ENCODE measurements around the gene POT1.

The POT1 gene

GRCh38 chr7:124780056-124780455 lies 149.6 kb downstream of the POT1 start:
- H3K4me3 Mint-ChIP-seq = no peak overlapping the region
- ATAC-seq (no peak), DNase-seq (no peak)
- no peaks in the 10 kb centered on the region for H3K4me1 Mint-ChIP-seq
- H3K36me3 Mint-ChIP-seq (ENCODE audit: low read depth) = no peaks in the 10 kb centered on the region
- no peaks in the 10 kb centered on the region for H3K9me3 Mint-ChIP-seq
- H3K27me3 Mint-ChIP-seq = peaks cover 19% of the 10 kb centered on the region
- no peak overlapping the region for H3K27ac Mint-ChIP-seq

GRCh38 chr7:124779620-124780019 lies 150.0 kb downstream of the POT1 start:
- Mint-ChIP-seq H3K4me3 (no peak overlapping the region), H3K9me3 (no peaks in the 10 kb centered on the region), H3K36me3 (ENCODE audit: low read depth) (no peaks in the 10 kb centered on the region), H3K4me1 (no peaks in the 10 kb centered on the region), H3K27ac (no peak overlapping the region), H3K27me3 (peaks cover 21% of the 10 kb centered on the region)
- no peak for ATAC-seq
- DNase-seq = no peak

- Mint-ChIP-seq H3K9me3 (no peaks in the 10 kb centered on the region), H3K4me3 (no peak overlapping the region), H3K27me3 (peaks cover 24% of the 10 kb centered on the region), H3K27ac (no peak overlapping the region), H3K4me1 (no peaks in the 10 kb centered on the region), H3K36me3 (ENCODE audit: low read depth) (no peaks in the 10 kb centered on the region)
- no peak for ATAC-seq
- DNase-seq = no peak
These were observed 150.4 kb downstream of the POT1 start for GRCh38 chr7:124779194-124779593.

GRCh38 chr7:124777268-124777667 lies 152.4 kb downstream of the POT1 start:
- H3K4me1 Mint-ChIP-seq = no peaks in the 10 kb centered on the region
- no peaks in the 10 kb centered on the region for H3K36me3 Mint-ChIP-seq (ENCODE audit: low read depth)
- DNase-seq = no peak
- H3K9me3 Mint-ChIP-seq = no peaks in the 10 kb centered on the region
- H3K27me3 Mint-ChIP-seq = peaks cover 26% of the 10 kb centered on the region
- H3K4me3 Mint-ChIP-seq = no peak overlapping the region
- no peak for ATAC-seq
- no peak overlapping the region for H3K27ac Mint-ChIP-seq

- H3K9me3 Mint-ChIP-seq = no peaks in the 10 kb centered on the region
- H3K27me3 Mint-ChIP-seq = peaks cover 29% of the 10 kb centered on the region
- no peak overlapping the region for H3K27ac Mint-ChIP-seq
- H3K36me3 Mint-ChIP-seq (ENCODE audit: low read depth) = no peaks in the 10 kb centered on the region
- no peaks in the 10 kb centered on the region for H3K4me1 Mint-ChIP-seq
- H3K4me3 Mint-ChIP-seq = no peak overlapping the region
- ATAC-seq = no peak
- no peak for DNase-seq
These were observed 153.5 kb downstream of the POT1 start for GRCh38 chr7:124776153-124776552.

- ATAC-seq (no peak), DNase-seq (no peak)
- no peaks in the 10 kb centered on the region for H3K36me3 Mint-ChIP-seq (ENCODE audit: low read depth)
- peaks cover 36% of the 10 kb centered on the region for H3K27me3 Mint-ChIP-seq
- H3K9me3 Mint-ChIP-seq = no peaks in the 10 kb centered on the region
- H3K4me3 Mint-ChIP-seq = no peak overlapping the region
- no peaks in the 10 kb centered on the region for H3K4me1 Mint-ChIP-seq
- H3K27ac Mint-ChIP-seq = no peak overlapping the region
These were observed 154.2 kb downstream of the POT1 start for GRCh38 chr7:124775422-124775821.

GRCh38 chr7:124773938-124774337 lies 155.7 kb downstream of the POT1 start:
- Mint-ChIP-seq H3K27me3 (peaks cover 37% of the 10 kb centered on the region), H3K27ac (no peak overlapping the region), H3K36me3 (ENCODE audit: low read depth) (no peaks in the 10 kb centered on the region), H3K4me1 (no peaks in the 10 kb centered on the region), H3K9me3 (no peaks in the 10 kb centered on the region), H3K4me3 (no peak overlapping the region)
- no peak for DNase-seq
- no peak for ATAC-seq

GRCh38 chr7:124773339-124773738 lies 156.3 kb downstream of the POT1 start:
- H3K9me3 Mint-ChIP-seq = no peaks in the 10 kb centered on the region
- no peak overlapping the region for H3K4me3 Mint-ChIP-seq
- peaks cover 36% of the 10 kb centered on the region for H3K27me3 Mint-ChIP-seq
- H3K4me1 Mint-ChIP-seq = no peaks in the 10 kb centered on the region
- H3K27ac Mint-ChIP-seq = no peak overlapping the region
- H3K36me3 Mint-ChIP-seq (ENCODE audit: low read depth) = no peaks in the 10 kb centered on the region
- no peak for ATAC-seq
- no peak for DNase-seq
